Measurements from ENCODE around the gene SP140.
"Not testable (repeated sequence)": the region's sequence is repeated elsewhere in the genome, so short reads cannot be mapped to it uniquely, and the experiment has no call there.

The SP140 gene

GRCh38 chr2:230282936-230283335 lies 57.4 kb downstream of the SP140 start:
- no peak overlapping the region for H3K4me3 ChIP-seq (ENCODE audit: low read depth, low read length)

- H3K4me3 ChIP-seq (ENCODE audit: low read depth, low read length) = no peak overlapping the region
These were observed 60.5 kb downstream of the SP140 start for GRCh38 chr2:230286048-230286447.

GRCh38 chr2:230289311-230289710 lies 63.8 kb downstream of the SP140 start:
- not testable (repeated sequence) for H3K4me3 ChIP-seq (ENCODE audit: low read depth, low read length)

- no peak overlapping the region for H3K4me3 ChIP-seq (ENCODE audit: low read depth, low read length)
These were observed 69.7 kb downstream of the SP140 start for GRCh38 chr2:230295192-230295591.

- no peak overlapping the region for H3K4me3 ChIP-seq (ENCODE audit: low read depth, low read length)
These were observed 71.4 kb downstream of the SP140 start for GRCh38 chr2:230296917-230297316.

- no peak overlapping the region for H3K4me3 ChIP-seq (ENCODE audit: low read depth, low read length)
These were observed 74.1 kb downstream of the SP140 start for GRCh38 chr2:230299618-230300017.

GRCh38 chr2:230305416-230306275 lies 80.1 kb downstream of the SP140 start:
- no peak overlapping the region for H3K4me3 ChIP-seq (ENCODE audit: low read depth, low read length)

GRCh38 chr2:230306474-230306873 lies 80.9 kb downstream of the SP140 start:
- H3K4me3 ChIP-seq (ENCODE audit: low read depth, low read length) = no peak overlapping the region

GRCh38 chr2:230307485-230307884 lies 81.9 kb downstream of the SP140 start:
- no peak overlapping the region for H3K4me3 ChIP-seq (ENCODE audit: low read depth, low read length)

- H3K4me3 ChIP-seq (ENCODE audit: low read depth, low read length) = no peak overlapping the region
These were observed 83.0 kb downstream of the SP140 start for GRCh38 chr2:230308402-230309000.

GRCh38 chr2:230310792-230311191 lies 85.3 kb downstream of the SP140 start:
- H3K4me3 ChIP-seq (ENCODE audit: low read depth, low read length) = not testable (repeated sequence)

GRCh38 chr2:230311634-230312033 lies 86.1 kb downstream of the SP140 start:
- not testable (repeated sequence) for H3K4me3 ChIP-seq (ENCODE audit: low read depth, low read length)

- H3K4me3 ChIP-seq (ENCODE audit: low read depth, low read length) = no peak overlapping the region
These were observed 87.1 kb downstream of the SP140 start for GRCh38 chr2:230312638-230313037.

- no peak overlapping the region for H3K4me3 ChIP-seq (ENCODE audit: low read depth, low read length)
These were observed 91.8 kb downstream of the SP140 start for GRCh38 chr2:230317366-230317765.

- no peak overlapping the region for H3K4me3 ChIP-seq (ENCODE audit: low read depth, low read length)
These were observed 92.9 kb downstream of the SP140 start for GRCh38 chr2:230318190-230319121.

- no peak overlapping the region for H3K4me3 ChIP-seq (ENCODE audit: low read depth, low read length)
These were observed 93.8 kb downstream of the SP140 start for GRCh38 chr2:230319211-230319862.

- no peak overlapping the region for H3K4me3 ChIP-seq (ENCODE audit: low read depth, low read length)
These were observed 95.5 kb downstream of the SP140 start for GRCh38 chr2:230321031-230321430.

GRCh38 chr2:230322561-230323384 lies 97.2 kb downstream of the SP140 start:
- no peak overlapping the region for H3K4me3 ChIP-seq (ENCODE audit: low read depth, low read length)

- H3K4me3 ChIP-seq (ENCODE audit: low read depth, low read length) = no peak overlapping the region
These were observed 98.0 kb downstream of the SP140 start for GRCh38 chr2:230323385-230324106.

Measured in iPS-11a (cell line).